IPS DF 6.9 (cell line): ENCODE data around the gene GALNT16.

ENCODE experiments used
- DNase-seq: peaks from one replicate; pipeline ENCODE4 v3.0.0-alpha.2; 2013; ENCODE audit warnings: low read depth, low spot score
- H3K27ac ChIP-seq: one replicate; pipeline ENCODE4 v1.5.1; 2013; ENCODE audit warnings: low read length, control low read depth
- H3K27me3 ChIP-seq: 2 replicates; pipeline ENCODE4 v1.6.1; 2013; ENCODE audit warnings: mild to moderate bottlenecking, low read length; ENCODE audit not compliant: control insufficient read depth, insufficient read depth
- H3K36me3 ChIP-seq: 2 replicates; pipeline ENCODE4 v1.6.1; 2013; ENCODE audit warnings: low read length; ENCODE audit not compliant: control insufficient read depth, insufficient read depth
- H3K4me1 ChIP-seq: 2 replicates; pipeline ENCODE4 v1.6.1; 2013; ENCODE audit warnings: low read length; ENCODE audit not compliant: control insufficient read depth, insufficient read depth
- H3K4me3 ChIP-seq: 2 replicates; pipeline ENCODE4 v1.5.1; 2013; ENCODE audit warnings: mild to moderate bottlenecking, low read length
- H3K9me3 ChIP-seq: 2 replicates; pipeline ENCODE4 v1.6.1; 2013; ENCODE audit warnings: low read length, inconsistent platforms; ENCODE audit not compliant: control insufficient read depth, insufficient read depth
- WGBS: extraction: QIAGEN DNeasy Blood & Tissue Kit; methylation state at CpG from one replicate; pipeline ENCODE4 v1.1.7; 2013; ENCODE audit warnings: mixed read lengths, missing lambda C conversion rate; ENCODE audit not compliant: insufficient read length, insufficient coverage; 5-methylcytosine and 5-hydroxymethylcytosine counted together

The GALNT16 gene

GRCh38 chr14:69351385-69351784 is 91.4 kb downstream of the GALNT16 start:
- H3K9me3 ChIP-seq = no peaks in the 10 kb centered on the region

GRCh38 chr14:69351911-69352310 is 92.0 kb downstream of the GALNT16 start:
- no peaks in the 10 kb centered on the region for H3K27me3 ChIP-seq
- no peak overlapping the region for H3K27ac ChIP-seq
- WGBS = no CpG with 5 or more reads among the region's 5 CpGs
- no peak for DNase-seq
- H3K36me3 ChIP-seq = no peaks in the 10 kb centered on the region
- H3K4me1 ChIP-seq = peaks cover 2% of the 10 kb centered on the region
- H3K4me3 ChIP-seq = no peak overlapping the region
- no peaks in the 10 kb centered on the region for H3K9me3 ChIP-seq

More at GRCh38 chr14:69351385-69351784, 91.4 kb downstream of the GALNT16 start:
- peaks cover 2% of the 10 kb centered on the region for H3K4me1 ChIP-seq
- H3K36me3 ChIP-seq = no peaks in the 10 kb centered on the region
- no peak overlapping the region for H3K27ac ChIP-seq
- H3K27me3 ChIP-seq = no peaks in the 10 kb centered on the region
- no peak overlapping the region for H3K4me3 ChIP-seq
- no CpG with 5 or more reads among the region's 3 CpGs for WGBS
- DNase-seq = no peak

- Histone ChIP-seq H3K4me3 (no peak overlapping the region), H3K27ac (no peak overlapping the region), H3K27me3 (no peaks in the 10 kb centered on the region), H3K4me1 (peaks cover 2% of the 10 kb centered on the region; the same call in 1 of the 2 replicates), H3K9me3 (no peaks in the 10 kb centered on the region), H3K36me3 (no peaks in the 10 kb centered on the region)
- whole genome bisulfite sequencing = no CpG with 5 or more reads among the region's 3 CpGs
- no peak for DNase-seq
These were observed 93.2 kb downstream of the GALNT16 start for GRCh38 chr14:69353168-69353567.

- Histone ChIP-seq H3K27ac (no peak overlapping the region), H3K9me3 (no peaks in the 10 kb centered on the region), H3K27me3 (no peaks in the 10 kb centered on the region), H3K4me1 (peaks cover 2% of the 10 kb centered on the region; the same call in 1 of the 2 replicates), H3K36me3 (no peaks in the 10 kb centered on the region), H3K4me3 (no peak overlapping the region)
- no CpG with 5 or more reads among the region's 11 CpGs for WGBS
- DNase-seq = no peak
These were observed 94.6 kb downstream of the GALNT16 start for GRCh38 chr14:69354383-69355153.

GRCh38 chr14:69355154-69355597 is 95.2 kb downstream of the GALNT16 start:
- DNase-seq = no peak
- H3K4me1 ChIP-seq = peaks cover 2% of the 10 kb centered on the region; the same call in 1 of the 2 replicates
- no peak overlapping the region for H3K27ac ChIP-seq
- H3K9me3 ChIP-seq = no peaks in the 10 kb centered on the region
- no peak overlapping the region for H3K4me3 ChIP-seq
- no CpG with 5 or more reads among the region's 6 CpGs for WGBS
- H3K36me3 ChIP-seq = no peaks in the 10 kb centered on the region
- H3K27me3 ChIP-seq = no peaks in the 10 kb centered on the region

GRCh38 chr14:69355607-69356281 is 95.8 kb downstream of the GALNT16 start:
- no peak for DNase-seq
- no peak overlapping the region for H3K27ac ChIP-seq

GRCh38 chr14:69356903-69357543 is 97.1 kb downstream of the GALNT16 start:
- DNase-seq = no peak
- no peak overlapping the region for H3K27ac ChIP-seq
- no peaks in the 10 kb centered on the region for H3K9me3 ChIP-seq
- no peaks in the 10 kb centered on the region for H3K36me3 ChIP-seq
- WGBS = no CpG with 5 or more reads among the region's 7 CpGs
- H3K4me1 ChIP-seq = no peaks in the 10 kb centered on the region; the same call in 1 of the 2 replicates
- H3K4me3 ChIP-seq = no peak overlapping the region
- no peaks in the 10 kb centered on the region for H3K27me3 ChIP-seq

More at GRCh38 chr14:69355607-69356281, 95.8 kb downstream of the GALNT16 start:
- Histone ChIP-seq H3K36me3 (no peaks in the 10 kb centered on the region), H3K27me3 (no peaks in the 10 kb centered on the region), H3K9me3 (no peaks in the 10 kb centered on the region), H3K4me1 (no peaks in the 10 kb centered on the region; the same call in 1 of the 2 replicates), H3K4me3 (no peak overlapping the region)
- WGBS = no CpG with 5 or more reads among the region's 6 CpGs

- H3K9me3 ChIP-seq = no peaks in the 10 kb centered on the region
- H3K4me1 ChIP-seq = no peaks in the 10 kb centered on the region; the same call in 1 of the 2 replicates
- H3K27me3 ChIP-seq = no peaks in the 10 kb centered on the region
- DNase-seq = no peak
- no peak overlapping the region for H3K27ac ChIP-seq
- WGBS = no CpG with 5 or more reads among the region's 7 CpGs
- no peaks in the 10 kb centered on the region for H3K36me3 ChIP-seq
- no peak overlapping the region for H3K4me3 ChIP-seq
These were observed 97.7 kb downstream of the GALNT16 start for GRCh38 chr14:69357544-69358200.

- H3K4me1 ChIP-seq = no peaks in the 10 kb centered on the region; the same call in 1 of the 2 replicates
- no peaks in the 10 kb centered on the region for H3K36me3 ChIP-seq
- DNase-seq = no peak
- no peak overlapping the region for H3K4me3 ChIP-seq
- no peaks in the 10 kb centered on the region for H3K27me3 ChIP-seq
- no CpG with 5 or more reads among the region's 12 CpGs for WGBS
- H3K27ac ChIP-seq = no peak overlapping the region
- H3K9me3 ChIP-seq = no peaks in the 10 kb centered on the region
These were observed 98.4 kb downstream of the GALNT16 start for GRCh38 chr14:69358233-69358963.
